HepG2 (cell line): ENCODE results near the gene WNK4. TPM values are rescaled to one million over a fixed set of nuclear protein-coding genes. Genes with fewer than 3 reads are reported as not detected.

Experiments used
- ATAC-seq: fragments of 200-7000 bp; cut with Tn5 transposase; 3 replicates; pipeline ENCODE4 v1.9.1; 2020; ENCODE audit warnings: mild to moderate bottlenecking, moderate library complexity
- BruUV-seq: library from RNA; stranded (reverse); fragments of 400-500 nt; replicated peaks from 2 replicates; lab custom pipeline; 2021; lab: Mats Ljungman, UMichigan
- CTCF ChIA-PET: fragments of 300-600 bp; formaldehyde crosslinking; extraction: SDS; loops from one replicate; lab custom pipeline; 2021; ENCODE audit warnings: low total read pairs, inconsistent platforms, low intra/inter-chr PET ratio; lab: Yijun Ruan, JAX
- POLR2A ChIA-PET: fragments of 350-600 bp; sonication (Branson Sonifier 250); formaldehyde crosslinking; loops from one replicate; lab custom pipeline; 2020; ENCODE audit warnings: antibody characterized with exemption, inconsistent platforms; lab: Yijun Ruan, JAX
- DNase-seq: peaks from one replicate; pipeline ENCODE4 v3.0.0-alpha.2; 2015; ENCODE audit warnings: low spot score
- FAIRE-seq: peaks from 3 replicates; lab custom pipeline; 2011; peaks lifted over from hg19 to GRCh38; lab: Jason Lieb, UNC
- H2AFZ ChIP-seq: one replicate; pipeline ENCODE4 v1.6.1; 2011; ENCODE audit warnings: low read length, inconsistent platforms
- H3K27ac ChIP-seq: fragments of 300-600 bp; 3 replicates; pipeline ENCODE4 v1.8.0; 2011; ENCODE audit warnings: mixed run types, mild to moderate bottlenecking, mixed read lengths, low read length, inconsistent platforms; ENCODE audit not compliant: insufficient read depth; ENCODE audit errors: extremely low read length
- H3K27me3 ChIP-seq, 2 experiments: fragments of 200-600 bp in 1 of 2; 2 replicates in 1 of 2; 3 replicates in 1 of 2; pipeline versions ENCODE4 v1.6.0 to v1.8.0; 2011; ENCODE audit warnings: low read length in 2 of 2, mild to moderate bottlenecking in 2 of 2, moderate library complexity in 2 of 2, inconsistent platforms in 1 of 2; ENCODE audit not compliant: insufficient read depth in 2 of 2, control insufficient read depth in 1 of 2
- H3K36me3 ChIP-seq, 2 experiments: fragments of 200-600 bp in 1 of 2; replicated peaks in 1 of 2; 2 replicates in 1 of 2; 3 replicates in 1 of 2; pipeline versions ENCODE4 v1.5.1 to v1.8.0; 2011; ENCODE audit warnings: low read length in 2 of 2, inconsistent platforms in 1 of 2; ENCODE audit not compliant: insufficient read depth in 2 of 2, control insufficient read depth in 1 of 2
- H3K4me1 ChIP-seq: 2 replicates; pipeline ENCODE4 v1.5.1; 2012; ENCODE audit warnings: low read length, inconsistent platforms; ENCODE audit not compliant: insufficient read depth
- H3K4me2 ChIP-seq: 2 replicates; pipeline ENCODE4 v1.6.0; 2011; ENCODE audit warnings: low read depth, low read length, inconsistent platforms
- H3K4me3 ChIP-seq, 3 experiments: fragments of 200-600 bp in 1 of 3; sonication (generic), shearing (Covaris generic) in 1 of 3; replicated peaks in 1 of 3; 2 replicates each; pipeline ENCODE4 v1.5.1; 2011 to 2016; ENCODE audit warnings: low read length in 3 of 3, inconsistent platforms in 2 of 3, low read depth in 2 of 3, mild to moderate bottlenecking in 2 of 3, control low read depth in 1 of 3, mixed read lengths in 1 of 3; ENCODE audit not compliant: insufficient read depth in 1 of 3
- H3K79me2 ChIP-seq: one replicate; pipeline ENCODE4 v1.6.1; 2011; ENCODE audit warnings: low read length, inconsistent platforms; ENCODE audit not compliant: insufficient read depth
- H3K9ac ChIP-seq: 2 replicates; pipeline ENCODE4 v1.6.0; 2011; ENCODE audit warnings: mild to moderate bottlenecking, low read depth, low read length, inconsistent platforms; ENCODE audit not compliant: insufficient read depth
- H3K9me3 ChIP-seq: 2 replicates; pipeline ENCODE4 v1.5.1; 2012; ENCODE audit warnings: mild to moderate bottlenecking, low read length
- H4K20me1 ChIP-seq: 2 replicates; pipeline ENCODE4 v1.6.0; 2011; ENCODE audit warnings: inconsistent platforms, mild to moderate bottlenecking, low read length, moderate library complexity; ENCODE audit not compliant: insufficient read depth
- POLR2AphosphoS2 ChIP-seq: IDR thresholded peaks from 2 replicates; pipeline ENCODE4 v1.6.1; 2011; ENCODE audit warnings: low read depth, low read length, improper control_type of control experiment
- RELA ChIP-seq: sonication (generic); formaldehyde crosslinking; IDR thresholded peaks from 2 replicates; pipeline ENCODE4 v1.4.0; 2020; ENCODE audit warnings: missing genetic modification reagents
- SNAPC2 ChIP-seq: sonication (generic); formaldehyde crosslinking; IDR thresholded peaks from 2 replicates; pipeline ENCODE4 v1.8.1; 2022; ENCODE audit warnings: mild to moderate bottlenecking, missing genetic modification reagents
- SOX6 ChIP-seq, 2 experiments: fragments of 450-650 bp in 1 of 2; sonication (generic) in 1 of 2; formaldehyde crosslinking in 1 of 2; IDR thresholded peaks; 2 replicates each; pipeline versions ENCODE4 v1.4.0 to v1.6.1; 2017 to 2020; ENCODE audit warnings: antibody characterized with exemption in 1 of 2, mild to moderate bottlenecking in 1 of 2, missing genetic modification reagents in 1 of 2
- WGBS: methylation state at CpG from one replicate; pipeline ENCODE4 v1.1.6; 2017; ENCODE audit warnings: low lambda C conversion rate; 5-methylcytosine and 5-hydroxymethylcytosine counted together
- in situ Hi-C: cut with HindIII; loops from 2 replicates; pipeline ENCODE4 v1.10.0; 2017; ENCODE audit warnings: low pct_unique_long_range_greater_than_20kb; ENCODE audit not compliant: extremely low pct_ligation_motif_present
- intact Hi-C: fragments of 100-400 bp; cut with micrococcal nuclease; formaldehyde crosslinking; loops from one replicate; pipeline ENCODE4 v1.10.0; 2022; ENCODE audit not compliant: unreplicated experiment
- polyA plus RNA-seq, 8 experiments: library from polyadenylated mRNA; depleted of rRNA in 3 of 8; stranded (reverse) in 7 of 8; unstranded in 1 of 8; fragments of >200 nt; fragmentation: Illumina TruSeq in 4 of 8; extraction: Trizol in 4 of 8; gene quantifications; 2 replicates each; pipeline versions ENCODE4 v1.2.1 to v1.2.3, GENCODE V29; 2011 to 2016; ENCODE audit warnings: low read depth in 4 of 8, missing spikeins in 1 of 8, mixed read lengths in 1 of 8; ENCODE audit not compliant: insufficient read depth in 1 of 8
- total RNA-seq, 5 experiments: library from RNA; depleted of rRNA; stranded (reverse); fragments of >200 nt; fragmentation: Illumina TruSeq; extraction: Trizol; gene quantifications; 2 replicates each; pipeline ENCODE4 v1.2.3, GENCODE V29; 2016; ENCODE audit warnings: low read depth in 1 of 5
- TF ChIP-seq, protein P1 (sequence below): sonication (generic); formaldehyde crosslinking; IDR thresholded peaks from 2 replicates; pipeline ENCODE4 v1.5.1; 2020; ENCODE audit warnings: missing genetic modification reagents, mild to moderate bottlenecking, borderline replicate concordance
- TF ChIP-seq, protein P2 (sequence below): sonication (generic); formaldehyde crosslinking; IDR thresholded peaks from 2 replicates; pipeline ENCODE4 v1.4.0; 2020; ENCODE audit warnings: mild to moderate bottlenecking, missing genetic modification reagents
- TF ChIP-seq, protein P3 (sequence below): fragments of 450-650 bp; IDR thresholded peaks from 2 replicates; pipeline ENCODE4 v1.6.1; 2017; ENCODE audit warnings: mild to moderate bottlenecking
- TF ChIP-seq, protein P4 (sequence below): sonication (generic); formaldehyde crosslinking; IDR thresholded peaks from 2 replicates; pipeline ENCODE4 v1.4.0; 2020; ENCODE audit warnings: missing genetic modification reagents, borderline replicate concordance
- TF ChIP-seq, protein P5 (sequence below): sonication (generic); formaldehyde crosslinking; IDR thresholded peaks from 2 replicates; pipeline ENCODE4 v1.8.0; 2022; ENCODE audit warnings: mild to moderate bottlenecking, missing genetic modification reagents, borderline replicate concordance
- TF ChIP-seq, protein P6 (sequence below): IDR thresholded peaks from 2 replicates; pipeline ENCODE4 v1.4.0; 2020; ENCODE audit warnings: mild to moderate bottlenecking, missing genetic modification reagents

The WNK4 gene
- total and polyA plus RNA-seq, 2 of the 13 experiments (the other 11 are each of a cell fraction or from before 2014, with no cell fraction given) = 2.7 to 13.7 TPM

DNA sequence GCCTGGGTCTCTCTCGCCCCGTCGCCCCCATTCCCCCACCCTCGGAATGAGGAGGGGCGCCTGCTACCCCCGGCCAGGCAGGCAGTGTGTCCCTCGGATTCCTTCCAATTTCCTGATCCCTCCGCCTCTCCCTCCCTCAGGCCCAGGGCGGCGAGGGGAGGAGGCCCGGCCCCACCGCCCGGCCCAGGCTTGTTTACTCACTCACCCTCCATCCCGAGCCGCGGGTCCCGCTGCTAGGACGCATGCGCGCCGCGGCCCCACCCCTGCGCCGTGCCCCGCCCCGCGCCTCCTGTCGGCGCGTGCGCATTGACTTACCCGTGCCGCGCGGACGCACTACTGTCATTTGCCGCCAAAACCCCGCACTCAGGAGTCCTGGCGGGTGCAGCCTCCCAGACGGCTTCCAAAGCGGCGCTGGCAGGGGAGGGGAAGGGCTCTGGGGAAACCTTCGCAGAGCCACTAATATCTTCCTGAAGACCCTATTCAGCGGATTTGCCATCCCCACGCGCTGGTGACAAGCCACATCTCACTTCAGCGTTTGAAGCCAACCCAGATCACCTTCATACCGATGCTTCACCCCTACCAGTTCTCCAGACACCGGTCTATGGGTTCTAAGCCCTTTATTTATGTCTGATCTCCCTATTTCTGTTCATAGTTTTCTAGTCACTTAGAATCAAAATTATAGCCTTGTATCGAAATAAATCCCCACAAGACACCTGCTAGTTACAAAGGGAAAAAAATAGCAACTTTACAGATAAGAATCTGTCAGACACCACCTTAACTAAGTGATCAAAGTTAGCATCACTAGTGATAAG, 35.4 kb upstream of the WNK4 start, which contains the start of gene EZH1:
Gene EZH1, minus strand, starts transcription at position 235 of the 812 bp plus-strand sequence. CDS start 16,099 bp downstream, outside the sequence.
- peak within 1 kb of the TSS; percentile 83 for H3K27ac ChIP-seq
- H3K4me2 ChIP-seq = peak within 1 kb of the TSS; percentile 95
- 18% methylated on average over 28 of the region's 50 CpGs for WGBS
- H3K79me2 ChIP-seq = peaks cover 9% of the 10 kb centered on the region
- ATAC-seq (peak; percentile 89), FAIRE-seq (peak; percentile 36), DNase-seq (peak; percentile 91)
- peak within 1 kb of the TSS; percentile 67 for H2AFZ ChIP-seq
- BruUV-seq = TSS peak; percentile 50
- no peaks in the 10 kb centered on the region for H3K27me3 ChIP-seq
- H3K9me3 ChIP-seq = no peaks in the 10 kb centered on the region
- H3K4me3 ChIP-seq = peak within 1 kb of the TSS; percentile 58 to 84 (median 76)
- peak within 1 kb of the TSS; percentile 81 for H3K9ac ChIP-seq
- H4K20me1 ChIP-seq = no peaks in the 10 kb centered on the region
- intact Hi-C loops = no loop called here
- peaks cover 62% of the 10 kb centered on the region for H3K4me1 ChIP-seq
- in situ Hi-C loops = no loop called here
- CTCF ChIA-PET = no interaction called here
- POLR2A ChIA-PET = interaction anchor here (0.7 to 3.8 kb wide), 18 partner anchors 9 to 194 kb away, joined by 3 to 55 read pairs (median 5); partner anchors contain the start of genes BECN1, CNTD1, COA3 and PSMC3IP
- no peaks in the 10 kb centered on the region for H3K36me3 ChIP-seq
- TF ChIP-seq RELA (CRISPR knock-in tag) (peak; percentile 71; the same call in 1 of the 2 replicates), SOX6 (IDR thresholded peaks at IDR 0.05) (no peak), SOX6 (CRISPR knock-in tag; IDR thresholded peaks at IDR 0.05) (no peak; the same call in 1 of the 2 replicates), POLR2AphosphoS2 (no peak), SNAPC2 (CRISPR knock-in tag) (peak; percentile 95)
- TF ChIP-seq, protein P1, sequence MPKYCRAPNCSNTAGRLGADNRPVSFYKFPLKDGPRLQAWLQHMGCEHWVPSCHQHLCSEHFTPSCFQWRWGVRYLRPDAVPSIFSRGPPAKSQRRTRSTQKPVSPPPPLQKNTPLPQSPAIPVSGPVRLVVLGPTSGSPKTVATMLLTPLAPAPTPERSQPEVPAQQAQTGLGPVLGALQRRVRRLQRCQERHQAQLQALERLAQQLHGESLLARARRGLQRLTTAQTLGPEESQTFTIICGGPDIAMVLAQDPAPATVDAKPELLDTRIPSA (CRISPR knock-in tag) = peak; percentile 90
- TF ChIP-seq, protein P2, sequence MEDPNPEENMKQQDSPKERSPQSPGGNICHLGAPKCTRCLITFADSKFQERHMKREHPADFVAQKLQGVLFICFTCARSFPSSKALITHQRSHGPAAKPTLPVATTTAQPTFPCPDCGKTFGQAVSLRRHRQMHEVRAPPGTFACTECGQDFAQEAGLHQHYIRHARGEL = no peak; the same call in 1 of the 2 replicates
- TF ChIP-seq, protein P3, sequence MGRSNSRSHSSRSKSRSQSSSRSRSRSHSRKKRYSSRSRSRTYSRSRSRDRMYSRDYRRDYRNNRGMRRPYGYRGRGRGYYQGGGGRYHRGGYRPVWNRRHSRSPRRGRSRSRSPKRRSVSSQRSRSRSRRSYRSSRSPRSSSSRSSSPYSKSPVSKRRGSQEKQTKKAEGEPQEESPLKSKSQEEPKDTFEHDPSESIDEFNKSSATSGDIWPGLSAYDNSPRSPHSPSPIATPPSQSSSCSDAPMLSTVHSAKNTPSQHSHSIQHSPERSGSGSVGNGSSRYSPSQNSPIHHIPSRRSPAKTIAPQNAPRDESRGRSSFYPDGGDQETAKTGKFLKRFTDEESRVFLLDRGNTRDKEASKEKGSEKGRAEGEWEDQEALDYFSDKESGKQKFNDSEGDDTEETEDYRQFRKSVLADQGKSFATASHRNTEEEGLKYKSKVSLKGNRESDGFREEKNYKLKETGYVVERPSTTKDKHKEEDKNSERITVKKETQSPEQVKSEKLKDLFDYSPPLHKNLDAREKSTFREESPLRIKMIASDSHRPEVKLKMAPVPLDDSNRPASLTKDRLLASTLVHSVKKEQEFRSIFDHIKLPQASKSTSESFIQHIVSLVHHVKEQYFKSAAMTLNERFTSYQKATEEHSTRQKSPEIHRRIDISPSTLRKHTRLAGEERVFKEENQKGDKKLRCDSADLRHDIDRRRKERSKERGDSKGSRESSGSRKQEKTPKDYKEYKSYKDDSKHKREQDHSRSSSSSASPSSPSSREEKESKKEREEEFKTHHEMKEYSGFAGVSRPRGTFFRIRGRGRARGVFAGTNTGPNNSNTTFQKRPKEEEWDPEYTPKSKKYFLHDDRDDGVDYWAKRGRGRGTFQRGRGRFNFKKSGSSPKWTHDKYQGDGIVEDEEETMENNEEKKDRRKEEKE = no peak
- TF ChIP-seq, protein P4, sequence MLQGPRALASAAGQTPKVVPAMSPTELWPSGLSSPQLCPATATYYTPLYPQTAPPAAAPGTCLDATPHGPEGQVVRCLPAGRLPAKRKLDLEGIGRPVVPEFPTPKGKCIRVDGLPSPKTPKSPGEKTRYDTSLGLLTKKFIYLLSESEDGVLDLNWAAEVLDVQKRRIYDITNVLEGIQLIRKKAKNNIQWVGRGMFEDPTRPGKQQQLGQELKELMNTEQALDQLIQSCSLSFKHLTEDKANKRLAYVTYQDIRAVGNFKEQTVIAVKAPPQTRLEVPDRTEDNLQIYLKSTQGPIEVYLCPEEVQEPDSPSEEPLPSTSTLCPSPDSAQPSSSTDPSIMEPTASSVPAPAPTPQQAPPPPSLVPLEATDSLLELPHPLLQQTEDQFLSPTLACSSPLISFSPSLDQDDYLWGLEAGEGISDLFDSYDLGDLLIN (CRISPR knock-in tag) = no peak; the same call in 1 of the 2 replicates
- TF ChIP-seq, protein P5, sequence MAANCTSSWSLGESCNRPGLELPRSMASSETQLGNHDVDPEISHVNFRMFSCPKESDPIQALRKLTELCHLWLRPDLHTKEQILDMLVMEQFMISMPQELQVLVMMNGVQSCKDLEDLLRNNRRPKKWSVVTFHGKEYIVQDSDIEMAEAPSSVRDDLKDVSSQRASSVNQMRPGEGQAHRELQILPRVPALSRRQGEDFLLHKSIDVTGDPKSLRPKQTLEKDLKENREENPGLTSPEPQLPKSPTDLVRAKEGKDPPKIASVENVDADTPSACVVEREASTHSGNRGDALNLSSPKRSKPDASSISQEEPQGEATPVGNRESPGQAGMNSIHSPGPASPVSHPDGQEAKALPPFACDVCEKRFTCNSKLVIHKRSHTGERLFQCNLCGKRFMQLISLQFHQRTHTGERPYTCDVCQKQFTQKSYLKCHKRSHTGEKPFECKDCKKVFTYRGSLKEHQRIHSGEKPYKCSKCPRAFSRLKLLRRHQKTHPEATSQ (CRISPR knock-in tag) = peak; percentile 89
- TF ChIP-seq, protein P6, sequence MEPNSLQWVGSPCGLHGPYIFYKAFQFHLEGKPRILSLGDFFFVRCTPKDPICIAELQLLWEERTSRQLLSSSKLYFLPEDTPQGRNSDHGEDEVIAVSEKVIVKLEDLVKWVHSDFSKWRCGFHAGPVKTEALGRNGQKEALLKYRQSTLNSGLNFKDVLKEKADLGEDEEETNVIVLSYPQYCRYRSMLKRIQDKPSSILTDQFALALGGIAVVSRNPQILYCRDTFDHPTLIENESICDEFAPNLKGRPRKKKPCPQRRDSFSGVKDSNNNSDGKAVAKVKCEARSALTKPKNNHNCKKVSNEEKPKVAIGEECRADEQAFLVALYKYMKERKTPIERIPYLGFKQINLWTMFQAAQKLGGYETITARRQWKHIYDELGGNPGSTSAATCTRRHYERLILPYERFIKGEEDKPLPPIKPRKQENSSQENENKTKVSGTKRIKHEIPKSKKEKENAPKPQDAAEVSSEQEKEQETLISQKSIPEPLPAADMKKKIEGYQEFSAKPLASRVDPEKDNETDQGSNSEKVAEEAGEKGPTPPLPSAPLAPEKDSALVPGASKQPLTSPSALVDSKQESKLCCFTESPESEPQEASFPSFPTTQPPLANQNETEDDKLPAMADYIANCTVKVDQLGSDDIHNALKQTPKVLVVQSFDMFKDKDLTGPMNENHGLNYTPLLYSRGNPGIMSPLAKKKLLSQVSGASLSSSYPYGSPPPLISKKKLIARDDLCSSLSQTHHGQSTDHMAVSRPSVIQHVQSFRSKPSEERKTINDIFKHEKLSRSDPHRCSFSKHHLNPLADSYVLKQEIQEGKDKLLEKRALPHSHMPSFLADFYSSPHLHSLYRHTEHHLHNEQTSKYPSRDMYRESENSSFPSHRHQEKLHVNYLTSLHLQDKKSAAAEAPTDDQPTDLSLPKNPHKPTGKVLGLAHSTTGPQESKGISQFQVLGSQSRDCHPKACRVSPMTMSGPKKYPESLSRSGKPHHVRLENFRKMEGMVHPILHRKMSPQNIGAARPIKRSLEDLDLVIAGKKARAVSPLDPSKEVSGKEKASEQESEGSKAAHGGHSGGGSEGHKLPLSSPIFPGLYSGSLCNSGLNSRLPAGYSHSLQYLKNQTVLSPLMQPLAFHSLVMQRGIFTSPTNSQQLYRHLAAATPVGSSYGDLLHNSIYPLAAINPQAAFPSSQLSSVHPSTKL (CRISPR knock-in tag) = peak; percentile 3; the same call in 1 of the 2 replicates
